Natural killer cell (primary cell): ENCODE results near the gene DNAJB5. TPM values are rescaled to one million over a fixed set of nuclear protein-coding genes. Genes with fewer than 3 reads are reported as not detected.

Source experiments
- ATAC-seq, 3 donors: fragments of 150-1000 bp in 2 of 3; fragments of 200-7000 bp in 1 of 3; cut with Tn5 transposase; 1 replicate in 1 of 3; 2 replicates in 2 of 3; pipeline ENCODE4 v1.10.0; 2021; ENCODE audit warnings: mild to moderate bottlenecking in 2 of 3, moderate library complexity in 2 of 3
- DNase-seq, 2 donors: peaks; one replicate each; pipeline versions ENCODE4 v3.0.0 to v3.0.0-alpha.2; 2013 to 2021; ENCODE audit warnings: mixed read lengths in 1 of 2
- H3K27ac ChIP-seq: one replicate; pipeline ENCODE4 v1.5.1; 2013; ENCODE audit warnings: mild to moderate bottlenecking, low read length
- H3K27me3 ChIP-seq: one replicate; pipeline ENCODE4 v1.6.1; 2013; ENCODE audit warnings: low read length; ENCODE audit not compliant: control insufficient read depth, insufficient read depth
- H3K36me3 ChIP-seq: one replicate; pipeline ENCODE4 v1.6.1; 2013; ENCODE audit warnings: low read length; ENCODE audit not compliant: control insufficient read depth, insufficient read depth
- H3K4me1 ChIP-seq: one replicate; pipeline ENCODE4 v1.6.1; 2013; ENCODE audit warnings: low read length; ENCODE audit not compliant: control insufficient read depth, insufficient read depth
- H3K4me3 ChIP-seq: one replicate; pipeline ENCODE4 v1.5.1; 2013; ENCODE audit warnings: low read length
- H3K9me3 ChIP-seq: one replicate; pipeline ENCODE4 v1.6.1; 2013; ENCODE audit warnings: low read length; ENCODE audit not compliant: control insufficient read depth, insufficient read depth
- H3K27ac Mint-ChIP-seq, 2 donors: one replicate each; pipeline ENCODE4 v1.8.0; 2022; ENCODE audit warnings: mild to moderate bottlenecking in 2 of 2, mixed read lengths in 2 of 2, moderate library complexity in 1 of 2
- H3K27me3 Mint-ChIP-seq, 2 donors: one replicate each; pipeline ENCODE4 v1.8.0; 2022; ENCODE audit warnings: low read depth in 2 of 2, mixed read lengths in 2 of 2
- H3K36me3 Mint-ChIP-seq: one replicate; pipeline ENCODE4 v1.8.0; 2022; ENCODE audit warnings: mixed read lengths
- H3K4me1 Mint-ChIP-seq, 2 donors: one replicate each; pipeline ENCODE4 v1.8.0; 2022; ENCODE audit warnings: mixed read lengths in 2 of 2
- H3K4me3 Mint-ChIP-seq: one replicate; pipeline ENCODE4 v1.8.0; 2022; ENCODE audit warnings: mild to moderate bottlenecking, moderate library complexity, mixed read lengths
- H3K9me3 Mint-ChIP-seq, 2 donors: one replicate each; pipeline ENCODE4 v1.8.0; 2022; ENCODE audit warnings: mixed read lengths in 2 of 2
- CTCF ChIP-seq: fragments of 200-600 bp; IDR thresholded peaks from one replicate; pipeline ENCODE4 v1.8.0; 2022; ENCODE audit warnings: antibody characterized with exemption
- WGBS: methylation state at CpG from one replicate; pipeline ENCODE4 v1.1.7; 2013; ENCODE audit warnings: missing lambda C conversion rate; ENCODE audit not compliant: insufficient coverage; 5-methylcytosine and 5-hydroxymethylcytosine counted together
- intact Hi-C: fragments of 100-400 bp; cut with micrococcal nuclease; formaldehyde crosslinking; loops from one replicate; pipeline ENCODE4 v1.14.2; 2022
- total RNA-seq, 4 donors: library from RNA; stranded (reverse); fragments of 120-200 nt in 1 of 4; gene quantifications; one replicate each; pipeline versions ENCODE4 v1.2.3 to v1.2.4, GENCODE V29; 2013 to 2022

The DNAJB5 gene
- total RNA-seq, 3 donors from 2014 or later (not counting 1 experiment from before 2014, with no cell fraction given) = 1.1 to 2.4 (median 1.9) TPM

GRCh38 chr9:34959461-34959860, 30.1 kb upstream of the DNAJB5 start:
- Histone ChIP-seq H3K9me3 (no peaks in the 10 kb centered on the region), H3K4me3 (no peak overlapping the region), H3K27me3 (peaks cover 43% of the 10 kb centered on the region), H3K4me1 (peaks cover 5% of the 10 kb centered on the region), H3K27ac (no peak overlapping the region), H3K36me3 (no peaks in the 10 kb centered on the region)
- Mint-ChIP-seq H3K36me3 (no peaks in the 10 kb centered on the region), H3K9me3 (no peaks in the 10 kb centered on the region), H3K4me3 (peak overlapping the region; percentile 32), H3K4me1 (no peaks in the 10 kb centered on the region), H3K27me3 (peaks cover 47 to 68% of the 10 kb centered on the region in 2 donors), H3K27ac (no peak overlapping the region)
- intact Hi-C loops = no loop called here
- WGBS = 91% methylated on average over 4 of the region's 4 CpGs
- DNase-seq (no peak), ATAC-seq (no peak)
- no peak for TF ChIP-seq CTCF

GRCh38 chr9:34961574-34962490, 27.7 kb upstream of the DNAJB5 start:
- Mint-ChIP-seq H3K36me3 (no peaks in the 10 kb centered on the region), H3K4me1 (no peaks in the 10 kb centered on the region), H3K27me3 (peaks cover 43 to 68% of the 10 kb centered on the region in 2 donors), H3K9me3 (no peaks in the 10 kb centered on the region), H3K4me3 (no peak overlapping the region), H3K27ac (no peak overlapping the region)
- WGBS = 51% methylated on average over 5 of the region's 5 CpGs
- H3K4me3 ChIP-seq = no peak overlapping the region
- peaks cover 39% of the 10 kb centered on the region for H3K27me3 ChIP-seq
- no peak for TF ChIP-seq CTCF
- DNase-seq (no peak), ATAC-seq (no peak)
- no peaks in the 10 kb centered on the region for H3K36me3 ChIP-seq
- H3K9me3 ChIP-seq = no peaks in the 10 kb centered on the region
- no peak overlapping the region for H3K27ac ChIP-seq
- H3K4me1 ChIP-seq = peaks cover 5% of the 10 kb centered on the region
- intact Hi-C loops = no loop called here

GRCh38 chr9:34962546-34962945, 27.0 kb upstream of the DNAJB5 start:
- Mint-ChIP-seq H3K27me3 (peaks cover 44 to 75% of the 10 kb centered on the region in 2 donors), H3K27ac (no peak overlapping the region), H3K4me1 (no peaks in the 10 kb centered on the region), H3K36me3 (no peaks in the 10 kb centered on the region), H3K4me3 (no peak overlapping the region), H3K9me3 (no peaks in the 10 kb centered on the region)
- Histone ChIP-seq H3K36me3 (no peaks in the 10 kb centered on the region), H3K4me1 (peaks cover 5% of the 10 kb centered on the region), H3K4me3 (no peak overlapping the region), H3K27me3 (peaks cover 36% of the 10 kb centered on the region), H3K9me3 (no peaks in the 10 kb centered on the region), H3K27ac (no peak overlapping the region)
- no peak for ATAC-seq
- no peak for TF ChIP-seq CTCF
- WGBS = 88% methylated on average over 3 of the region's 3 CpGs
- no peak for DNase-seq
- intact Hi-C loops = no loop called here
